Measurements from ENCODE around the gene CALR3.
"Not testable (repeated sequence)": the region's sequence is repeated elsewhere in the genome, so short reads cannot be mapped to it uniquely, and the experiment has no call there.

CALR3 gene

DNA sequence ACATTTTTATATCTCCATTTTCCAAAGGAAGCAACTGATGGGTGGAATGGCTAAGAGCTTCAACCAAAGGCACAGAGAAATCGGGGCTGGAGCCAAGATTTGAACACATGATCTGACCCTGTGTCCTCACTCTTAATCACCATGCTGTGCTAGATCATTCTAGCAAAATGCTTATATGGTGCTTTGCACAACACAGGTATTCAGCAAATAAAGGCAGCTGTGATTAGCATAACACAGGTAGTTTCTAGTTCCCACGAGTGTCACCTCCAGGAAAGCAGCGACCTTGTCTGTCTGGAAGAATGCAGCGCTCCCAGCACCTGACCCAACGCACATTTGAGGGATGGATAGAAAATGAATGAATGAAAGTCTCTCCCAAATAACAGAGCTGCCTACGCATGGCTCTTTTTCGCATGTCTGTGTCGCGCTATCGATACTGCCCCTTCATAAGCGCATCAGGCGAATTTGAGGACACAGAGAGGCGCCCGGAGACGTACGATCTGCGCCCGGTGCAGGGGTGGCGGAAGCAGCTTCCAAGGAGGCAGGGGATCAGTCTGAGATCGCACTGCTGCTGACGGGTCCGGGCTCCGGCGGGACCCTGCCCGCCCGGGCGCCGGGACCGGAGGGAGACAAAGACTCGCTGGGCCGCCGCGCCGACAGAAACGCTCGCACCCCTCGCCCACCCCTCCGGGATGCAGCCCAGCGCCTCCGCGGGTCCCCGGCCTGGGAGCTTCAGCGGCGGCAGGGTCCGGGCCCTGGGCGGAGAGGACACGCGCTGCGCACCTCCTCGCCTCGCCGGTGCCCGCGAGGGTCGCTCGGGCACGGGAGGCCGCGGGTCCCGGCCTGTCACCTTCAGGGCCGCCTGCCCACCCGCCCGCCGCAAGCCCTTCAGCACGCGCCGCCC, 24.8 kb downstream of the CALR3 start:
- ChIA-PET POLR2A (ENCODE audit: low non-redundant PET) (interaction anchor here (0.5 kb wide), 1 partner anchor 18 kb away, joined by 5 read pairs; no protein-coding TSS in a partner anchor), CTCF (interaction anchor here (1.0 kb wide), 1 partner anchor 30 kb away, joined by 4 read pairs; no protein-coding TSS in a partner anchor)
- DNase-seq (ENCODE audit: low spot score): peak; percentile 57
- TF ChIP-seq, protein P1, sequence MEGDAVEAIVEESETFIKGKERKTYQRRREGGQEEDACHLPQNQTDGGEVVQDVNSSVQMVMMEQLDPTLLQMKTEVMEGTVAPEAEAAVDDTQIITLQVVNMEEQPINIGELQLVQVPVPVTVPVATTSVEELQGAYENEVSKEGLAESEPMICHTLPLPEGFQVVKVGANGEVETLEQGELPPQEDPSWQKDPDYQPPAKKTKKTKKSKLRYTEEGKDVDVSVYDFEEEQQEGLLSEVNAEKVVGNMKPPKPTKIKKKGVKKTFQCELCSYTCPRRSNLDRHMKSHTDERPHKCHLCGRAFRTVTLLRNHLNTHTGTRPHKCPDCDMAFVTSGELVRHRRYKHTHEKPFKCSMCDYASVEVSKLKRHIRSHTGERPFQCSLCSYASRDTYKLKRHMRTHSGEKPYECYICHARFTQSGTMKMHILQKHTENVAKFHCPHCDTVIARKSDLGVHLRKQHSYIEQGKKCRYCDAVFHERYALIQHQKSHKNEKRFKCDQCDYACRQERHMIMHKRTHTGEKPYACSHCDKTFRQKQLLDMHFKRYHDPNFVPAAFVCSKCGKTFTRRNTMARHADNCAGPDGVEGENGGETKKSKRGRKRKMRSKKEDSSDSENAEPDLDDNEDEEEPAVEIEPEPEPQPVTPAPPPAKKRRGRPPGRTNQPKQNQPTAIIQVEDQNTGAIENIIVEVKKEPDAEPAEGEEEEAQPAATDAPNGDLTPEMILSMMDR (conservative IDR thresholded peaks at IDR 0.05; ENCODE audit: low read depth): no peak
- peak overlapping the region; percentile 79 for H3K27ac ChIP-seq

DNA sequence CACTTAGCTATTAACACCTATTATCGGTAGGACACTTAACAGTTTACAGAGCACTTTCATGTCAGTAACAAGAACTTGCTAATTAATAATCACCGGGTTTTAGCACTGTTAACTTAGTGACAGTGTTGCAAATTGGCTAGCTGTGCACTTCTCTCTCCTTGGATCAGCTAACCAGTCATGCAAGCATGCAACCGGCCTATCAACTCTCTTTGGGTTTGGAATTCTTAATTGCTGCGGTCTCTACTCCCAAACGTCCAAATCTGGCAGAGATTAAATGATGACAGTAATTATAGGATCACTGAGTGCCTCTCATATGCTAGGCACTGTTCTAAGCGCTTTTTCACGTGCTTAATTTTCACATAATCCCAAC, 25.4 kb downstream of the CALR3 start:
- H3K27ac ChIP-seq: no peak overlapping the region
- TF ChIP-seq, protein P1 (conservative IDR thresholded peaks at IDR 0.05; ENCODE audit: low read depth): no peak
- no peak for DNase-seq (ENCODE audit: low spot score)
- ChIA-PET CTCF (interaction anchor here (0.7 to 1.0 kb wide), 2 partner anchors 10 to 29 kb away, joined by 3 to 4 read pairs; no protein-coding TSS in a partner anchor), POLR2A (ENCODE audit: low non-redundant PET) (no interaction called here)

DNA sequence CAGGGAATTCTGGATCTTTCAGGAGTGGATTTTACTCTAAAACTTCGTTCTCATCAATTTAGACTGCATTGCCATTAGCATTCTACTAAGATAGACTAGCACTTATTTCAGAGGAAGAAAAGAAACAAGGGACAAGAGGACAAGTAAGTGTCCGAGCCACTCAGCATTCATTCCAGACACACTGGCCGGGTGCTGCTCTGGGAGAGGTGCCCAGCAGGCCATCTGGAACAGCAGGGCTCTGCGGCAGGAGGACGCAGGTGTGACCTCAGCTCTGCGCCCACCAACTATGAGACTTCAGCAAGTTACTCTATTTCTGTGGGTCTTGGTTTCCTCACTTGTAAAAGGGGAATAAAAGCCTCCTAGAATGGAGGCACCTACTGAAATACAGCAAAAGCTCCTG, 28.4 kb downstream of the CALR3 start:
- TF ChIP-seq, protein P1 (conservative IDR thresholded peaks at IDR 0.05; ENCODE audit: low read depth): no peak
- POLR2A ChIA-PET (ENCODE audit: low non-redundant PET): no interaction called here
- H3K27ac ChIP-seq: peak overlapping the region; percentile 29
- CTCF ChIA-PET: no interaction called here
- DNase-seq (ENCODE audit: low spot score): no peak

DNA sequence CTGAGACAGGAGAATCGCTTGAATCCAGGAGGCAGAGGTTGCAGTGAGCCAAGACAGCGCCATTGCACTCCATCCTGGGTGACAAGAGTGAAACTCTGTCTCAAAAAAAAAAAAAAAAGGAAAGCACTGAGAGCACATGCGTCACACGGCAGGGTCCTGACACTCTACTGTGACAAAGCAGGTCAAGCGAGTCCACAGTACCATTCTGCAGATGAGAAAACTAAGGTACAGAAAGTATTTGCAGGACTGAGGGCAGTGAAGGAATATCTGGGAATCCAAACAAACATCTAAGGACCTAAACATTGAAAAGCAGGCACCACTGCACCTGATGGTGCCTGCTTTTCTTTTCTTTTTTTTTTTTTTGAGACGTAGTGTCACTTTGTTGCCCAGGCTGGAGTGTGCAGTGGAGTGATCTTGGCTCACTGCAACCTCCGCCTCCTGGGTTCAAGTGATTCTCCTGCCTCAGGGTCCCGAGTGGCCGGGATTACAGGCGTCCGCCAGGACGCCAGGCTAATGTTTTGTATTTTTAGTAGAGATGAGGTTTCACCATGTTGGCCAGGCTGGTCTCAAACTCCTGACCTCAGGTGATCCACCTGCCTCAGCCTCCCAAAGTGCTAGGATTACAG, 29.1 kb downstream of the CALR3 start:
- DNase-seq (ENCODE audit: low spot score); POLR2A ChIA-PET (ENCODE audit: low non-redundant PET); CTCF ChIA-PET: not testable (repeated sequence)
- H3K27ac ChIP-seq: peak overlapping the region; percentile 13

DNA sequence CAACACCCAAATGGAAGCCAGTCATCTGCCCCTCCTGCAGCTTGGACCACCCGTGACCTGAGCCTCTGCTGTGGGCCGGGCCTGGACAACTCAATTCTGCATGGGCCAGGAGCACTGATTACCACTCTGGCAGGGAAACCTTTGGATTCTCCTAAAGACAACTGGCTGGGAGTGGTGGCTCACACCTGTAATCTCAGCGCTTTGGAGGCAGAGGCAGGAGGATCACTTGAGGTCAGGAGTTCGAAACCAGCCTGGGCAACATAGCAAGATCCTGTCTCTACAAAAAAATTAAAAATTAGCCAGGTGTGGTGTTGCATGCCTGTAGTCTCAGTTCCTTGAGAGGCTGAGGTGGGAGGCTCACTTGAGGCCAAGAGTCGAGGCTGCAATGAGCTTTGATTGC, 30.7 kb downstream of the CALR3 start:
- ChIA-PET POLR2A (ENCODE audit: low non-redundant PET) (no interaction called here), CTCF (no interaction called here)
- peak overlapping the region; percentile 78; the same call in 1 of the 2 replicates for H3K27ac ChIP-seq
- DNase-seq (ENCODE audit: low spot score): no peak
- TF ChIP-seq, protein P1 (conservative IDR thresholded peaks at IDR 0.05; ENCODE audit: low read depth): no peak

DNA sequence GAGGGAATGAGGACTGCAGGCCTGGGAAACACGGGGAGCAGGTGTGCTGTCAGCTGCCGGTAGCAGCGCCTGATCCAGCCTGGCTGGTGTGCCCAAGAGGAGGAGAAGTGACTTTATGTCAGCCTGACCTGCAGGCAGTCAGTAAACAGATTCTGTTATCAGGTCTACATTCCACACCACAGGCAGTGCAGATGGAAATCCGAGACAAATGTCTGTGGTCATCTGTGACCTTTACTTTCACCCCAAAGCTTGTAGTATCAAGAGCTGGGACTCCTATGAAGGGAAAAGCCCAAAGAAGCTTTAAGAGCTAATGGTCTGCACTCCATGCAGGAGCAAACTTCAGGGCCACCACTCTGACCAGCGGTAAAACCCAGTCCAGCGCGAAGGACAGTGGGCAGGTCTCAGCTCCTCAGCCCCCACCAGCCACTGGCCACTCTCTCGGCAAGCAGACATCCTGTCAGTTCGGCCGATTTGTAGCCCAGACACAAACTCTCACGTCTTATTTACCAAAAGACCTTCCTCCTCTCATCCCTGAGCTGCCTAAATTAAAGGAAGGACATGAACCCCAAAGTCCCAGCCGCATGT, 31.9 kb downstream of the CALR3 start:
- POLR2A ChIA-PET (ENCODE audit: low non-redundant PET): interaction anchor here (0.6 kb wide), 1 partner anchor 530 kb away, joined by 6 read pairs; the partner anchor contains the start of gene CYP4F11
- peak overlapping the region; percentile 78 for H3K27ac ChIP-seq
- no peak for DNase-seq (ENCODE audit: low spot score)
- TF ChIP-seq, protein P1 (conservative IDR thresholded peaks at IDR 0.05; ENCODE audit: low read depth): no peak
- CTCF ChIA-PET: interaction anchor here (0.6 kb wide), 1 partner anchor 18 kb away, joined by 3 read pairs; no protein-coding TSS in a partner anchor
